HepG2 (cell line): ENCODE measurements around the gene NTM. TPM values are rescaled to one million over a fixed set of nuclear protein-coding genes. Genes with fewer than 3 reads are reported as not detected.

Experiments used
- ATAC-seq: fragments of 200-7000 bp; cut with Tn5 transposase; 3 replicates; pipeline ENCODE4 v1.9.1; 2020; ENCODE audit warnings: mild to moderate bottlenecking, moderate library complexity
- BruUV-seq: library from RNA; stranded (reverse); fragments of 400-500 nt; replicated peaks from 2 replicates; lab custom pipeline; 2021; lab: Mats Ljungman, UMichigan
- CTCF ChIA-PET: fragments of 300-600 bp; formaldehyde crosslinking; extraction: SDS; loops from one replicate; lab custom pipeline; 2021; ENCODE audit warnings: low total read pairs, inconsistent platforms, low intra/inter-chr PET ratio; lab: Yijun Ruan, JAX
- POLR2A ChIA-PET: fragments of 350-600 bp; sonication (Branson Sonifier 250); formaldehyde crosslinking; loops from one replicate; lab custom pipeline; 2020; ENCODE audit warnings: antibody characterized with exemption, inconsistent platforms; lab: Yijun Ruan, JAX
- DNase-seq: peaks from one replicate; pipeline ENCODE4 v3.0.0-alpha.2; 2015; ENCODE audit warnings: low spot score
- FAIRE-seq: peaks from 3 replicates; lab custom pipeline; 2011; peaks lifted over from hg19 to GRCh38; lab: Jason Lieb, UNC
- H2AFZ ChIP-seq: one replicate; pipeline ENCODE4 v1.6.1; 2011; ENCODE audit warnings: low read length, inconsistent platforms
- H3K27ac ChIP-seq: fragments of 300-600 bp; 3 replicates; pipeline ENCODE4 v1.8.0; 2011; ENCODE audit warnings: mixed run types, mild to moderate bottlenecking, mixed read lengths, low read length, inconsistent platforms; ENCODE audit not compliant: insufficient read depth; ENCODE audit errors: extremely low read length
- H3K27me3 ChIP-seq, 2 experiments: fragments of 200-600 bp in 1 of 2; 2 replicates in 1 of 2; 3 replicates in 1 of 2; pipeline versions ENCODE4 v1.6.0 to v1.8.0; 2011; ENCODE audit warnings: low read length in 2 of 2, mild to moderate bottlenecking in 2 of 2, moderate library complexity in 2 of 2, inconsistent platforms in 1 of 2; ENCODE audit not compliant: insufficient read depth in 2 of 2, control insufficient read depth in 1 of 2
- H3K36me3 ChIP-seq, 2 experiments: fragments of 200-600 bp in 1 of 2; replicated peaks in 1 of 2; 2 replicates in 1 of 2; 3 replicates in 1 of 2; pipeline versions ENCODE4 v1.5.1 to v1.8.0; 2011; ENCODE audit warnings: low read length in 2 of 2, inconsistent platforms in 1 of 2; ENCODE audit not compliant: insufficient read depth in 2 of 2, control insufficient read depth in 1 of 2
- H3K4me1 ChIP-seq: 2 replicates; pipeline ENCODE4 v1.5.1; 2012; ENCODE audit warnings: low read length, inconsistent platforms; ENCODE audit not compliant: insufficient read depth
- H3K4me2 ChIP-seq: 2 replicates; pipeline ENCODE4 v1.6.0; 2011; ENCODE audit warnings: low read depth, low read length, inconsistent platforms
- H3K4me3 ChIP-seq, 3 experiments: fragments of 200-600 bp in 1 of 3; sonication (generic), shearing (Covaris generic) in 1 of 3; replicated peaks in 1 of 3; 2 replicates each; pipeline ENCODE4 v1.5.1; 2011 to 2016; ENCODE audit warnings: low read length in 3 of 3, inconsistent platforms in 2 of 3, low read depth in 2 of 3, mild to moderate bottlenecking in 2 of 3, control low read depth in 1 of 3, mixed read lengths in 1 of 3; ENCODE audit not compliant: insufficient read depth in 1 of 3
- H3K79me2 ChIP-seq: one replicate; pipeline ENCODE4 v1.6.1; 2011; ENCODE audit warnings: low read length, inconsistent platforms; ENCODE audit not compliant: insufficient read depth
- H3K9ac ChIP-seq: 2 replicates; pipeline ENCODE4 v1.6.0; 2011; ENCODE audit warnings: mild to moderate bottlenecking, low read depth, low read length, inconsistent platforms; ENCODE audit not compliant: insufficient read depth
- H3K9me3 ChIP-seq: 2 replicates; pipeline ENCODE4 v1.5.1; 2012; ENCODE audit warnings: mild to moderate bottlenecking, low read length
- H4K20me1 ChIP-seq: 2 replicates; pipeline ENCODE4 v1.6.0; 2011; ENCODE audit warnings: inconsistent platforms, mild to moderate bottlenecking, low read length, moderate library complexity; ENCODE audit not compliant: insufficient read depth
- AHR ChIP-seq: IDR thresholded peaks from 2 replicates; pipeline ENCODE4 v1.6.1; 2018; ENCODE audit warnings: missing genetic modification reagents, missing compliant biosample characterization
- CC2D1A ChIP-seq: sonication (generic); formaldehyde crosslinking; IDR thresholded peaks from 2 replicates; pipeline ENCODE4 v1.8.1; 2023; ENCODE audit warnings: mild to moderate bottlenecking, missing genetic modification reagents
- CCAR2 ChIP-seq: fragments of 200-400 bp; formaldehyde crosslinking; optimal IDR thresholded peaks from 2 replicates; pipeline ENCODE3; 2018; ENCODE audit warnings: low read depth, mild to moderate bottlenecking, low read length, moderate library complexity
- CHD2 ChIP-seq: IDR thresholded peaks from 2 replicates; pipeline ENCODE4 v1.6.1; 2011; ENCODE audit warnings: low read depth, low read length, improper control_type of control experiment
- ELF4 ChIP-seq: sonication (generic); formaldehyde crosslinking; IDR thresholded peaks from 2 replicates; pipeline ENCODE4 v1.5.0; 2020; ENCODE audit warnings: missing genetic modification reagents, mild to moderate bottlenecking, moderate library complexity, borderline replicate concordance
- HNRNPUL1 ChIP-seq: fragments of 200-400 bp; formaldehyde crosslinking; IDR thresholded peaks from 2 replicates; pipeline ENCODE4 v1.6.1; 2017; ENCODE audit warnings: low read depth, mild to moderate bottlenecking, low read length, moderate library complexity
- JDP2 ChIP-seq: sonication (generic); formaldehyde crosslinking; IDR thresholded peaks from 2 replicates; pipeline ENCODE4 v1.8.1; 2022; ENCODE audit warnings: missing genetic modification reagents, borderline replicate concordance
- MAFG ChIP-seq: sonication (generic); formaldehyde crosslinking; IDR thresholded peaks from 2 replicates; pipeline ENCODE4 v1.5.1; 2020; ENCODE audit warnings: mild to moderate bottlenecking, missing genetic modification reagents
- RAD51 ChIP-seq: fragments of 450-650 bp; IDR thresholded peaks from 2 replicates; pipeline ENCODE4 v1.6.1; 2016; ENCODE audit warnings: borderline replicate concordance
- ZBTB3 ChIP-seq: sonication (generic); formaldehyde crosslinking; IDR thresholded peaks from 2 replicates; pipeline ENCODE4 v1.4.0; 2020; ENCODE audit warnings: low read depth, mild to moderate bottlenecking, moderate library complexity, missing genetic modification reagents, borderline replicate concordance
- ZSCAN29 ChIP-seq: sonication (generic); formaldehyde crosslinking; conservative IDR thresholded peaks from 2 replicates; pipeline ENCODE4 v1.4.0; 2020; ENCODE audit warnings: mild to moderate bottlenecking, missing genetic modification reagents
- WGBS: methylation state at CpG from one replicate; pipeline ENCODE4 v1.1.6; 2017; ENCODE audit warnings: low lambda C conversion rate; 5-methylcytosine and 5-hydroxymethylcytosine counted together
- in situ Hi-C: cut with HindIII; loops from 2 replicates; pipeline ENCODE4 v1.10.0; 2017; ENCODE audit warnings: low pct_unique_long_range_greater_than_20kb; ENCODE audit not compliant: extremely low pct_ligation_motif_present
- intact Hi-C: fragments of 100-400 bp; cut with micrococcal nuclease; formaldehyde crosslinking; loops from one replicate; pipeline ENCODE4 v1.10.0; 2022; ENCODE audit not compliant: unreplicated experiment
- polyA plus RNA-seq, 8 experiments: library from polyadenylated mRNA; depleted of rRNA in 3 of 8; stranded (reverse) in 7 of 8; unstranded in 1 of 8; fragments of >200 nt; fragmentation: Illumina TruSeq in 4 of 8; extraction: Trizol in 4 of 8; gene quantifications; 2 replicates each; pipeline versions ENCODE4 v1.2.1 to v1.2.3, GENCODE V29; 2011 to 2016; ENCODE audit warnings: low read depth in 4 of 8, missing spikeins in 1 of 8, mixed read lengths in 1 of 8; ENCODE audit not compliant: insufficient read depth in 1 of 8
- total RNA-seq, 5 experiments: library from RNA; depleted of rRNA; stranded (reverse); fragments of >200 nt; fragmentation: Illumina TruSeq; extraction: Trizol; gene quantifications; 2 replicates each; pipeline ENCODE4 v1.2.3, GENCODE V29; 2016; ENCODE audit warnings: low read depth in 1 of 5
- TF ChIP-seq, protein P1 (sequence below): sonication (generic); formaldehyde crosslinking; IDR thresholded peaks from 2 replicates; pipeline ENCODE4 v1.8.1; 2022; ENCODE audit warnings: low read depth, mild to moderate bottlenecking, missing genetic modification reagents
- TF ChIP-seq, protein P2 (sequence below): sonication (generic); formaldehyde crosslinking; IDR thresholded peaks from 2 replicates; pipeline ENCODE4 v1.4.0; 2020; ENCODE audit warnings: mild to moderate bottlenecking, missing genetic modification reagents
- TF ChIP-seq, protein P3 (sequence below): sonication (generic); formaldehyde crosslinking; IDR thresholded peaks from 2 replicates; pipeline ENCODE4 v1.5.1; 2020; ENCODE audit warnings: missing genetic modification reagents, mild to moderate bottlenecking, borderline replicate concordance
- TF ChIP-seq, protein P4 (sequence below): IDR thresholded peaks from 2 replicates; pipeline ENCODE4 v1.6.1; 2016; ENCODE audit warnings: mild to moderate bottlenecking

The NTM gene
- total and polyA plus RNA-seq, 2 of the 13 experiments (the other 11 are each of a cell fraction or from before 2014, with no cell fraction given) = not detected

DNA sequence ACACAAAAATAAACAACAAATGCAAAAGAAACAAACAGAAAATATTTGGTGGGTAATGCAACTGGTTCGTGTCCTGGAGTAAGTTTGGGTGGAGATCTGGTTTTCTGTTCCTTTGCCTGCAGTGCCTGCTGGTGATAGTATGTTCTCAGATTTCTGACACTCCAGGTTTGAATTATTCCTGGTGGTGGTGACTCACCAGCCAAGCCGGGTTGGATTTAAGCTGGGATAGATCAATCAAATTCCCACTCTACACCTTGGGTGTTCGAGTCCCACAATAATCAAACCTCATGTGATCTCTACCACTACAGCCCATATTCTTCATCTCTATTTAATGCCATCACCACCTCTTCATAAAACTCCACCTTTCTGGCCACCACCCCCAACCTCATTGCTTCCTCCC, 421.8 kb downstream of the NTM start:
- H3K27me3 ChIP-seq = peaks cover 3 to 13% of the 10 kb centered on the region in 2 experiments; a peak in 1 of 5 replicates
- no peaks in the 10 kb centered on the region for H3K9me3 ChIP-seq
- H3K4me2 ChIP-seq = no peak overlapping the region
- no peak overlapping the region for H2AFZ ChIP-seq
- no peak overlapping the region for H3K4me3 ChIP-seq
- H3K36me3 ChIP-seq = no peaks in the 10 kb centered on the region
- intact Hi-C loops = no loop called here
- TF ChIP-seq JDP2 (CRISPR knock-in tag) = no peak
- TF ChIP-seq, protein P1, sequence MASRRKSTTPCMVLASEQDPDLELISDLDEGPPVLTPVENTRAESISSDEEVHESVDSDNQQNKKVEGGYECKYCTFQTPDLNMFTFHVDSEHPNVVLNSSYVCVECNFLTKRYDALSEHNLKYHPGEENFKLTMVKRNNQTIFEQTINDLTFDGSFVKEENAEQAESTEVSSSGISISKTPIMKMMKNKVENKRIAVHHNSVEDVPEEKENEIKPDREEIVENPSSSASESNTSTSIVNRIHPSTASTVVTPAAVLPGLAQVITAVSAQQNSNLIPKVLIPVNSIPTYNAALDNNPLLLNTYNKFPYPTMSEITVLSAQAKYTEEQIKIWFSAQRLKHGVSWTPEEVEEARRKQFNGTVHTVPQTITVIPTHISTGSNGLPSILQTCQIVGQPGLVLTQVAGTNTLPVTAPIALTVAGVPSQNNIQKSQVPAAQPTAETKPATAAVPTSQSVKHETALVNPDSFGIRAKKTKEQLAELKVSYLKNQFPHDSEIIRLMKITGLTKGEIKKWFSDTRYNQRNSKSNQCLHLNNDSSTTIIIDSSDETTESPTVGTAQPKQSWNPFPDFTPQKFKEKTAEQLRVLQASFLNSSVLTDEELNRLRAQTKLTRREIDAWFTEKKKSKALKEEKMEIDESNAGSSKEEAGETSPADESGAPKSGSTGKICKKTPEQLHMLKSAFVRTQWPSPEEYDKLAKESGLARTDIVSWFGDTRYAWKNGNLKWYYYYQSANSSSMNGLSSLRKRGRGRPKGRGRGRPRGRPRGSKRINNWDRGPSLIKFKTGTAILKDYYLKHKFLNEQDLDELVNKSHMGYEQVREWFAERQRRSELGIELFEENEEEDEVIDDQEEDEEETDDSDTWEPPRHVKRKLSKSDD (CRISPR knock-in tag) = no peak
- no peak for TF ChIP-seq AHR (CRISPR knock-in tag)
- TF ChIP-seq ZBTB3 (CRISPR knock-in tag) = no peak
- TF ChIP-seq CCAR2 = no peak
- no peak for TF ChIP-seq CC2D1A (CRISPR knock-in tag)
- no peak for TF ChIP-seq ELF4 (CRISPR knock-in tag)
- TF ChIP-seq, protein P2, sequence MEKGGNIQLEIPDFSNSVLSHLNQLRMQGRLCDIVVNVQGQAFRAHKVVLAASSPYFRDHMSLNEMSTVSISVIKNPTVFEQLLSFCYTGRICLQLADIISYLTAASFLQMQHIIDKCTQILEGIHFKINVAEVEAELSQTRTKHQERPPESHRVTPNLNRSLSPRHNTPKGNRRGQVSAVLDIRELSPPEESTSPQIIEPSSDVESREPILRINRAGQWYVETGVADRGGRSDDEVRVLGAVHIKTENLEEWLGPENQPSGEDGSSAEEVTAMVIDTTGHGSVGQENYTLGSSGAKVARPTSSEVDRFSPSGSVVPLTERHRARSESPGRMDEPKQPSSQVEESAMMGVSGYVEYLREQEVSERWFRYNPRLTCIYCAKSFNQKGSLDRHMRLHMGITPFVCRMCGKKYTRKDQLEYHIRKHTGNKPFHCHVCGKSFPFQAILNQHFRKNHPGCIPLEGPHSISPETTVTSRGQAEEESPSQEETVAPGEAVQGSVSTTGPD (CRISPR knock-in tag) = no peak
- TF ChIP-seq, protein P3, sequence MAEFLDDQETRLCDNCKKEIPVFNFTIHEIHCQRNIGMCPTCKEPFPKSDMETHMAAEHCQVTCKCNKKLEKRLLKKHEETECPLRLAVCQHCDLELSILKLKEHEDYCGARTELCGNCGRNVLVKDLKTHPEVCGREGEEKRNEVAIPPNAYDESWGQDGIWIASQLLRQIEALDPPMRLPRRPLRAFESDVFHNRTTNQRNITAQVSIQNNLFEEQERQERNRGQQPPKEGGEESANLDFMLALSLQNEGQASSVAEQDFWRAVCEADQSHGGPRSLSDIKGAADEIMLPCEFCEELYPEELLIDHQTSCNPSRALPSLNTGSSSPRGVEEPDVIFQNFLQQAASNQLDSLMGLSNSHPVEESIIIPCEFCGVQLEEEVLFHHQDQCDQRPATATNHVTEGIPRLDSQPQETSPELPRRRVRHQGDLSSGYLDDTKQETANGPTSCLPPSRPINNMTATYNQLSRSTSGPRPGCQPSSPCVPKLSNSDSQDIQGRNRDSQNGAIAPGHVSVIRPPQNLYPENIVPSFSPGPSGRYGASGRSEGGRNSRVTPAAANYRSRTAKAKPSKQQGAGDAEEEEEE = no peak
- TF ChIP-seq HNRNPUL1 = no peak
- TF ChIP-seq, protein P4, sequence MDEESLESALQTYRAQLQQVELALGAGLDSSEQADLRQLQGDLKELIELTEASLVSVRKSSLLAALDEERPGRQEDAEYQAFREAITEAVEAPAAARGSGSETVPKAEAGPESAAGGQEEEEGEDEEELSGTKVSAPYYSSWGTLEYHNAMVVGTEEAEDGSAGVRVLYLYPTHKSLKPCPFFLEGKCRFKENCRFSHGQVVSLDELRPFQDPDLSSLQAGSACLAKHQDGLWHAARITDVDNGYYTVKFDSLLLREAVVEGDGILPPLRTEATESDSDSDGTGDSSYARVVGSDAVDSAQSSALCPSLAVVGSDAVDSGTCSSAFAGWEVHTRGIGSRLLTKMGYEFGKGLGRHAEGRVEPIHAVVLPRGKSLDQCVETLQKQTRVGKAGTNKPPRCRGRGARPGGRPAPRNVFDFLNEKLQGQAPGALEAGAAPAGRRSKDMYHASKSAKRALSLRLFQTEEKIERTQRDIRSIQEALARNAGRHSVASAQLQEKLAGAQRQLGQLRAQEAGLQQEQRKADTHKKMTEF = no peak
- TF ChIP-seq MAFG = no peak
- TF ChIP-seq CHD2 = no peak
- no peak for TF ChIP-seq ZSCAN29 (CRISPR knock-in tag)
- no peak for TF ChIP-seq RAD51
- H3K27ac ChIP-seq = no peak overlapping the region
- H3K79me2 ChIP-seq = no peaks in the 10 kb centered on the region
- no peak for ATAC-seq
- ChIA-PET CTCF (no interaction called here), POLR2A (no interaction called here)
- 0% methylated on average over 3 of the region's 3 CpGs for whole genome bisulfite sequencing
- in situ Hi-C loops = no loop called here
- no peaks in the 10 kb centered on the region for H3K4me1 ChIP-seq
- no TSS peak for BruUV-seq
- H3K9ac ChIP-seq = no peak overlapping the region
- H4K20me1 ChIP-seq = no peaks in the 10 kb centered on the region
- no peak for FAIRE-seq
- no peak for DNase-seq
